HPDE6-E6E7 (cell line): ENCODE results near the gene MYOG.

Experiments used
- DNase-seq: peaks from one replicate; pipeline ENCODE4 v3.0.0; 2011; ENCODE audit warnings: missing footprints; ENCODE audit errors: extremely low spot score

The MYOG gene

GRCh38 chr1:203090421-203091198 lies 4.8 kb upstream of the MYOG start:
- DNase-seq: no peak

- DNase-seq: no peak
Measured at GRCh38 chr1:203089651-203090045, 3.8 kb upstream of the MYOG start.

GRCh38 chr1:203089001-203089650 lies 3.3 kb upstream of the MYOG start:
- DNase-seq: no peak

GRCh38 chr1:203088441-203088840 lies 2.6 kb upstream of the MYOG start:
- no peak for DNase-seq

GRCh38 chr1:203086992-203087763 lies 1.4 kb upstream of the MYOG start:
- no peak for DNase-seq

- DNase-seq: no peak
Measured at GRCh38 chr1:203084588-203085527, 954 bp downstream of the MYOG start.

- no peak for DNase-seq
Measured at GRCh38 chr1:203083463-203083921, 2.3 kb downstream of the MYOG start.

- DNase-seq: no peak
Measured at GRCh38 chr1:203082571-203083462, 3.0 kb downstream of the MYOG start.

GRCh38 chr1:203082231-203082505 lies 3.6 kb downstream of the MYOG start:
- DNase-seq: no peak

GRCh38 chr1:203081465-203082230 lies 4.2 kb downstream of the MYOG start:
- DNase-seq: no peak

- no peak for DNase-seq
Measured at GRCh38 chr1:203080456-203080855, 5.4 kb downstream of the MYOG start.

- no peak for DNase-seq
Measured at GRCh38 chr1:203078478-203078877, 7.3 kb downstream of the MYOG start.

GRCh38 chr1:203077956-203078355 lies 7.9 kb downstream of the MYOG start:
- no peak for DNase-seq

- DNase-seq: no peak
Measured at GRCh38 chr1:203077367-203077766, 8.4 kb downstream of the MYOG start.

GRCh38 chr1:203076031-203076511 lies 9.7 kb downstream of the MYOG start:
- DNase-seq: no peak

- DNase-seq: no peak
Measured at GRCh38 chr1:203075236-203076030, 10.4 kb downstream of the MYOG start.

- no peak for DNase-seq
Measured at GRCh38 chr1:203074610-203075009, 11.2 kb downstream of the MYOG start.

- DNase-seq: no peak
Measured at GRCh38 chr1:203073469-203073868, 12.3 kb downstream of the MYOG start.

- DNase-seq: no peak
Measured at GRCh38 chr1:203072911-203073310, 12.9 kb downstream of the MYOG start.
